Measurements from ENCODE around the gene IL7R.
"Not testable (repeated sequence)": the region's sequence is repeated elsewhere in the genome, so short reads cannot be mapped to it uniquely, and the experiment has no call there.

GRCh38 chr5:35892799-35893198, 36.1 kb downstream of the IL7R start:
- TF ChIP-seq, protein P1, sequence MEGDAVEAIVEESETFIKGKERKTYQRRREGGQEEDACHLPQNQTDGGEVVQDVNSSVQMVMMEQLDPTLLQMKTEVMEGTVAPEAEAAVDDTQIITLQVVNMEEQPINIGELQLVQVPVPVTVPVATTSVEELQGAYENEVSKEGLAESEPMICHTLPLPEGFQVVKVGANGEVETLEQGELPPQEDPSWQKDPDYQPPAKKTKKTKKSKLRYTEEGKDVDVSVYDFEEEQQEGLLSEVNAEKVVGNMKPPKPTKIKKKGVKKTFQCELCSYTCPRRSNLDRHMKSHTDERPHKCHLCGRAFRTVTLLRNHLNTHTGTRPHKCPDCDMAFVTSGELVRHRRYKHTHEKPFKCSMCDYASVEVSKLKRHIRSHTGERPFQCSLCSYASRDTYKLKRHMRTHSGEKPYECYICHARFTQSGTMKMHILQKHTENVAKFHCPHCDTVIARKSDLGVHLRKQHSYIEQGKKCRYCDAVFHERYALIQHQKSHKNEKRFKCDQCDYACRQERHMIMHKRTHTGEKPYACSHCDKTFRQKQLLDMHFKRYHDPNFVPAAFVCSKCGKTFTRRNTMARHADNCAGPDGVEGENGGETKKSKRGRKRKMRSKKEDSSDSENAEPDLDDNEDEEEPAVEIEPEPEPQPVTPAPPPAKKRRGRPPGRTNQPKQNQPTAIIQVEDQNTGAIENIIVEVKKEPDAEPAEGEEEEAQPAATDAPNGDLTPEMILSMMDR (IDR thresholded peaks at IDR 0.05): not testable (repeated sequence)
- not testable (repeated sequence) for TF ChIP-seq POLR2A, EP300 (IDR thresholded peaks at IDR 0.05)
